Measurements from ENCODE around the gene CEACAM1. TPM values are rescaled to one million over a fixed set of nuclear protein-coding genes. Genes with fewer than 3 reads are reported as not detected.
"Not testable (repeated sequence)": the region's sequence is repeated elsewhere in the genome, so short reads cannot be mapped to it uniquely, and the experiment has no call there.

The CEACAM1 gene
- total RNA-seq, 4 donors from 2014 or later: 2.4 to 36.9 (median 23.0) TPM

DNA sequence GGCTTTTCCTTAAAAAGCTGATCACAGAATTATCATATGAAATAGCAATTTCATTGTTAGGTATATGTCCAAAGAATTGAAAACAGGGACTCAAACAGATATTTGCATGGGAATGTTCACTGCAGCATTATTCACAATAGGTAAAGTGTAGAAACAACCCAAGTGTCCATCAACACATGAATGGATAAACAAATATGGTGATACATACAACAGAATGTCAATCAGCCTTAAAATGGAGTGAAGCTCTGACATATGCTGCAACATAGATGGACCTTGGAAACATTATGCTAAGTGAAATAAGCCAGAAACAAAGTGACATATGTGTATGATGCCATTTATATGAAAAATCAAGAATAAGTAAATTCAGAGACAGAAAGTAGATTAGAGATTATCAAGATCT is 6.1 kb upstream of the CEACAM1 start:
- TF ChIP-seq, protein P1, sequence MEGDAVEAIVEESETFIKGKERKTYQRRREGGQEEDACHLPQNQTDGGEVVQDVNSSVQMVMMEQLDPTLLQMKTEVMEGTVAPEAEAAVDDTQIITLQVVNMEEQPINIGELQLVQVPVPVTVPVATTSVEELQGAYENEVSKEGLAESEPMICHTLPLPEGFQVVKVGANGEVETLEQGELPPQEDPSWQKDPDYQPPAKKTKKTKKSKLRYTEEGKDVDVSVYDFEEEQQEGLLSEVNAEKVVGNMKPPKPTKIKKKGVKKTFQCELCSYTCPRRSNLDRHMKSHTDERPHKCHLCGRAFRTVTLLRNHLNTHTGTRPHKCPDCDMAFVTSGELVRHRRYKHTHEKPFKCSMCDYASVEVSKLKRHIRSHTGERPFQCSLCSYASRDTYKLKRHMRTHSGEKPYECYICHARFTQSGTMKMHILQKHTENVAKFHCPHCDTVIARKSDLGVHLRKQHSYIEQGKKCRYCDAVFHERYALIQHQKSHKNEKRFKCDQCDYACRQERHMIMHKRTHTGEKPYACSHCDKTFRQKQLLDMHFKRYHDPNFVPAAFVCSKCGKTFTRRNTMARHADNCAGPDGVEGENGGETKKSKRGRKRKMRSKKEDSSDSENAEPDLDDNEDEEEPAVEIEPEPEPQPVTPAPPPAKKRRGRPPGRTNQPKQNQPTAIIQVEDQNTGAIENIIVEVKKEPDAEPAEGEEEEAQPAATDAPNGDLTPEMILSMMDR (IDR thresholded peaks at IDR 0.05): no peak
- no peak for DNase-seq (ENCODE audit: low spot score)
- ATAC-seq (ENCODE audit: low FRiP score): no peak

DNA sequence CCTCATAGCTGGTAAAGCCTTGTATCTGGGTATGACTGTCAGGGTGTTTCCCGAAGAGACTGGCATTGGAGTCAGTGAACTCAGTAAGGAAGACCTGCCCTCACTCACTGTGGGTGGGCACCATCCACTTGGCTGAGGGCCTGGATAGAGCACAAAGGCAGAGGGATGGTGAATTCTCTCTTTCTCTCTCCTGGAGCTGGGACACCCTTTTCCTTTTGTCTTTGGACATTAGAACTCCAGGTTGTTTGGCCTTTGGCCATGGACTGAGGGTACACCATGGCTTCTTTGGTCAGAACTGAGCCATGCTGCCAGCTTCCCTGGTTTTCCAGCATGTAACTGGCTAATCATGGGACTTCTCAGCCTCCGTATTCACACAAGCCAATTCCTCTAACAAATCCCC is 4.6 kb upstream of the CEACAM1 start:
- ATAC-seq (ENCODE audit: low FRiP score): no peak
- no peak for DNase-seq (ENCODE audit: low spot score)
- TF ChIP-seq, protein P1 (IDR thresholded peaks at IDR 0.05): no peak

DNA sequence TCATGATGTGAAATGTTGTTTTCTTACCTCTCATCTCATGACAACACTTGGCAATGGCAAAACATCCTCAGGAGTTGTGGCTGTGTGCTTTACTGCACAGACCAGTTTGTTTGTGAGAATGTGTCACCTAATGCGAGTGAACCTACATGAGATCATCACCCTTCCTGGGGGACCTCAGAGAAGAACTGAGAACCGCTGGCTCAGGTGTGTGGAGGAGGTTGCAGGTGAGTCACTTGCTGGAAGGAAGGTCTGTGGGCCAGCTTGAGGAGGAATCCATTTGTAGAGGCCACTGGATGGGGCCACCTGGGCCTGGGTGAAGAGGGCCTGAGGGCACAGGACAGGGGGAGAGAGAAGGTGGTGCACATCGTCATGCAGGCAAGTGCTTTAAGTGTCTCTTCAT is 3.0 kb upstream of the CEACAM1 start:
- DNase-seq (ENCODE audit: low spot score): no peak
- ATAC-seq (ENCODE audit: low FRiP score): no peak
- TF ChIP-seq, protein P1 (IDR thresholded peaks at IDR 0.05): no peak

DNA sequence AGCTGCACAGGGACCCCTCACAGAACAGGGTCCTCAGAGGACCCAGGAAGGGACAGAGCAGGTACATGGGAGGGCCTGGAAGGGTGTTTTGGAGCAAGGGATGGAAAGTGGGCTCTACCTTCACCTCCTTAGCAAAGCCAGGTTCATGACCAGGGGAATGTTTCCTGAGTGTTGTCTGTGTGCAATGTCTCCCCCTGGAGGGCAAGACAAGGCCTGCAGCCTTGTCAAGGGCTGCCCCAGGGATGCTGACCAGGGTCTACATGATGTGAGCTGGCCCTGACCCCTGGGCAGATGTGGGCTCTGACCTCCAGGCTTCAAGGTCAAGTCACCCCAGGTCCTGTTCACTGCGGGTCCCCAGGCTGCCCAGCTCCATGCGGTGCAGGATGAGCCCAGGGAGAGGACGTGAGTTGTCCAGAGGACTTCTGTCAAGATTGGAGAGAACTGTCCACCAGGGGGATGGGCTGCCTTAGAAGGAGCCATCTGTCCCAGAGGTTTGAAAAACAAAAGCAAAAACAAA is 1.0 kb upstream of the CEACAM1 start:
- peak; percentile 36 for DNase-seq (ENCODE audit: low spot score)
- TF ChIP-seq, protein P1 (IDR thresholded peaks at IDR 0.05): peak in 1 of 3 donors; percentile 24

DNA sequence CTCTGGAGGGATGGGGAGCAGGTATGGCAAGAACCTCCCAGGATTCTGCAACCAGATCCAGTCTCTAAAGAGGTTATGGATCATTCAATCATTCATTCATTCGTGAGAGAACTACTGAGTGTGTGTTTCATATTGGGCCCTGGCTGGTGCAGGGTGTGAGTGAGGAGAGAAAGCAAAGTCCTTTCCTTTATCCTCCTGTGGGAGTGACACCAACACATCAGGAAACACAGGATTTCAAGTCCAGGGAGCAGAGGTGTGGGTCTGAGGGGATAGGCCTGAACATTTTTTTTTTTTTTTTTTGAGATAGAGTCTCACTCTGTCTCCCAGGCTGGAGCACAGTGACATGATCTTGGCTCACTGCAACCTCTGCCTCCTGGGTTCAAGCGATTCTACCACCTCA is 3.3 kb downstream of the CEACAM1 start:
- TF ChIP-seq, protein P1 (IDR thresholded peaks at IDR 0.05): no peak
- no peak for DNase-seq (ENCODE audit: low spot score)
- no peak for ATAC-seq (ENCODE audit: low FRiP score)

More for the DNA sequence above, 1.0 kb upstream of the CEACAM1 start:
- ATAC-seq (ENCODE audit: low FRiP score): no peak

DNA sequence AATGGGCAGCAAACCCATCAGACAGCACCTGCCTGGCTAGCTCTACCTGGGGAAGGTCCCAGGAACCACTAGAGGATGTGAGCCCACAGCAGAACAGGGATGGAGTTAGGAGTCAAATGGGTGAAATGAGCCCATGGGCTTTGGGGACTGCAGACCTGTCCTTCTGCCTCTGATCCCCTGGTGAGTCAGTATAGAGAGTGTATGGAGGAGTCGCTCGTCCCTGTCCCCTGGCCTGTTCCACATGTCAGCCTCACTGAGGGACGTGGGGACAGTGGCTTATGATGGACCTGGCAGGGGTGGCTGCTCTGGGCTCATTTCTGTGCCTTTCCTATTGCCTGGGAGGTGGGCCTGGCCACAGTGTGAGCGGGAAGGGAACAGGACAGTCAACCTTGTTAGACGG is 4.0 kb downstream of the CEACAM1 start:
- no peak for ATAC-seq (ENCODE audit: low FRiP score)
- no peak for DNase-seq (ENCODE audit: low spot score)
- TF ChIP-seq, protein P1 (IDR thresholded peaks at IDR 0.05): no peak

DNA sequence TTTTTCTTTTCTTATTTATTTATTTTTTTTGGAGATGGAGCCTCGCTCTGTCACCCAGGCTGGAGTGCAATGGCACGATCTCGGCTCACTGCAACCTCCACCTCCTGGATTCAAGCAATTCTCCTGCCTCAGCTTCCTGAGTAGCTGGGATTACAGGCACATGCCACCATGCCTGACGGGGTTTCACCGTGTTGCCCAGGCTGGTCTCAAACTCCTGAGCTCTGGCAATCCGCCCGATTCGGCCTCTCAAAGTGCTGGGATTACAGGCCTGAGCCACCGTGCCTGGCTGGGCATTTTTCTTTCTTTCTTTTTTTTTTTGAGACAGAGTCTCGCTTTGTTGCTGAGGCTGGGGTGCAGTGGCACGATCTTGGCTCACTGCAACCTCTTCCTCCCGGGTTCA is 6.0 kb downstream of the CEACAM1 start:
- ATAC-seq (ENCODE audit: low FRiP score); DNase-seq (ENCODE audit: low spot score): not testable (repeated sequence)

All from omental fat pad (tissue), 4 donors.